Measurements from ENCODE around the gene SCIMP.

The SCIMP gene

GRCh38 chr17:5234645-5235576, at the start of gene SCIMP:
Gene SCIMP (minus strand): TSS chr17:5234860. CDS start chr17:5234755, 105 bp downstream.
- no peaks in the 10 kb centered on the region for H3K27me3 ChIP-seq (replicated peaks; ENCODE audit: control insufficient read depth, insufficient read depth, low read length)
- no peak for DNase-seq (ENCODE audit: low read depth)
- H3K9ac ChIP-seq (ENCODE audit: low read length) = no peak within 1 kb of the TSS
- no peaks in the 10 kb centered on the region for H3K9me3 ChIP-seq (ENCODE audit: control insufficient read depth, low read length)
- no peak within 1 kb of the TSS for H3K4me3 ChIP-seq (ENCODE audit: low read length)
- no peaks in the 10 kb centered on the region for H3K4me1 ChIP-seq (ENCODE audit: control insufficient read depth, insufficient read depth, low read length)
- H3K36me3 ChIP-seq (ENCODE audit: control insufficient read depth, insufficient read depth, low read length, severe bottlenecking) = no peaks in the 10 kb centered on the region

- peaks cover 21% of the 10 kb centered on the region for H3K4me1 ChIP-seq (ENCODE audit: control insufficient read depth, insufficient read depth, low read length)
- DNase-seq (ENCODE audit: low read depth) = peak; percentile 37
- H3K9ac ChIP-seq (ENCODE audit: low read length) = peak overlapping the region; percentile 79
- H3K36me3 ChIP-seq (ENCODE audit: control insufficient read depth, insufficient read depth, low read length, severe bottlenecking) = no peaks in the 10 kb centered on the region
- H3K9me3 ChIP-seq (ENCODE audit: control insufficient read depth, low read length) = no peaks in the 10 kb centered on the region
- H3K4me3 ChIP-seq (ENCODE audit: low read length) = peak overlapping the region; percentile 90
- no peaks in the 10 kb centered on the region for H3K27me3 ChIP-seq (replicated peaks; ENCODE audit: control insufficient read depth, insufficient read depth, low read length)
Observed at GRCh38 chr17:5283571-5284315, 49.1 kb upstream of the SCIMP start.

- Histone ChIP-seq H3K27me3 (replicated peaks; ENCODE audit: control insufficient read depth, insufficient read depth, low read length) (no peaks in the 10 kb centered on the region), H3K4me1 (ENCODE audit: control insufficient read depth, insufficient read depth, low read length) (peaks cover 21% of the 10 kb centered on the region), H3K36me3 (ENCODE audit: control insufficient read depth, insufficient read depth, low read length, severe bottlenecking) (no peaks in the 10 kb centered on the region), H3K9me3 (ENCODE audit: control insufficient read depth, low read length) (no peaks in the 10 kb centered on the region), H3K4me3 (ENCODE audit: low read length) (peak overlapping the region; percentile 90), H3K9ac (ENCODE audit: low read length) (peak overlapping the region; percentile 79)
- DNase-seq (ENCODE audit: low read depth) = no peak
Observed at GRCh38 chr17:5282642-5283217, 48.1 kb upstream of the SCIMP start.

- Histone ChIP-seq H3K4me3 (ENCODE audit: low read length) (peak within 1 kb of the TSS; percentile 90), H3K9ac (ENCODE audit: low read length) (peak within 1 kb of the TSS; percentile 81), H3K36me3 (ENCODE audit: control insufficient read depth, insufficient read depth, low read length, severe bottlenecking) (no peaks in the 10 kb centered on the region), H3K27me3 (replicated peaks; ENCODE audit: control insufficient read depth, insufficient read depth, low read length) (no peaks in the 10 kb centered on the region), H3K4me1 (ENCODE audit: control insufficient read depth, insufficient read depth, low read length) (peaks cover 21% of the 10 kb centered on the region), H3K9me3 (ENCODE audit: control insufficient read depth, low read length) (no peaks in the 10 kb centered on the region)
- peak; percentile 95 for DNase-seq (ENCODE audit: low read depth)
Observed at GRCh38 chr17:5281814-5282641, 47.4 kb upstream of the SCIMP start, which contains the start of gene RABEP1. Gene RABEP1 (plus strand): TSS chr17:5282284. CDS start chr17:5282487, 203 bp downstream.

GRCh38 chr17:5272322-5272721, 37.7 kb upstream of the SCIMP start:
- no peaks in the 10 kb centered on the region for H3K9me3 ChIP-seq (ENCODE audit: control insufficient read depth, low read length)
- H3K9ac ChIP-seq (ENCODE audit: low read length) = no peak overlapping the region
- DNase-seq (ENCODE audit: low read depth) = no peak
- H3K4me3 ChIP-seq (ENCODE audit: low read length) = no peak overlapping the region
- no peaks in the 10 kb centered on the region for H3K27me3 ChIP-seq (replicated peaks; ENCODE audit: control insufficient read depth, insufficient read depth, low read length)
- H3K36me3 ChIP-seq (ENCODE audit: control insufficient read depth, insufficient read depth, low read length, severe bottlenecking) = no peaks in the 10 kb centered on the region
- H3K4me1 ChIP-seq (ENCODE audit: control insufficient read depth, insufficient read depth, low read length) = peaks cover 5% of the 10 kb centered on the region

GRCh38 chr17:5269241-5269960, 34.7 kb upstream of the SCIMP start:
- Histone ChIP-seq H3K9ac (ENCODE audit: low read length) (no peak overlapping the region), H3K27me3 (replicated peaks; ENCODE audit: control insufficient read depth, insufficient read depth, low read length) (no peaks in the 10 kb centered on the region), H3K9me3 (ENCODE audit: control insufficient read depth, low read length) (no peaks in the 10 kb centered on the region), H3K36me3 (ENCODE audit: control insufficient read depth, insufficient read depth, low read length, severe bottlenecking) (no peaks in the 10 kb centered on the region), H3K4me1 (ENCODE audit: control insufficient read depth, insufficient read depth, low read length) (peaks cover 5% of the 10 kb centered on the region), H3K4me3 (ENCODE audit: low read length) (no peak overlapping the region)
- DNase-seq (ENCODE audit: low read depth) = no peak

- no peaks in the 10 kb centered on the region for H3K9me3 ChIP-seq (ENCODE audit: control insufficient read depth, low read length)
- no peaks in the 10 kb centered on the region for H3K36me3 ChIP-seq (ENCODE audit: control insufficient read depth, insufficient read depth, low read length, severe bottlenecking)
- no peak overlapping the region for H3K9ac ChIP-seq (ENCODE audit: low read length)
- no peak overlapping the region for H3K4me3 ChIP-seq (ENCODE audit: low read length)
- H3K4me1 ChIP-seq (ENCODE audit: control insufficient read depth, insufficient read depth, low read length) = no peaks in the 10 kb centered on the region
- H3K27me3 ChIP-seq (replicated peaks; ENCODE audit: control insufficient read depth, insufficient read depth, low read length) = no peaks in the 10 kb centered on the region
- DNase-seq (ENCODE audit: low read depth) = no peak
Observed at GRCh38 chr17:5264893-5265292, 30.2 kb upstream of the SCIMP start.

GRCh38 chr17:5263441-5263840, 28.8 kb upstream of the SCIMP start:
- DNase-seq (ENCODE audit: low read depth) = no peak
- no peak overlapping the region for H3K4me3 ChIP-seq (ENCODE audit: low read length)
- no peaks in the 10 kb centered on the region for H3K27me3 ChIP-seq (replicated peaks; ENCODE audit: control insufficient read depth, insufficient read depth, low read length)
- H3K9ac ChIP-seq (ENCODE audit: low read length) = no peak overlapping the region
- H3K4me1 ChIP-seq (ENCODE audit: control insufficient read depth, insufficient read depth, low read length) = no peaks in the 10 kb centered on the region
- no peaks in the 10 kb centered on the region for H3K9me3 ChIP-seq (ENCODE audit: control insufficient read depth, low read length)
- H3K36me3 ChIP-seq (ENCODE audit: control insufficient read depth, insufficient read depth, low read length, severe bottlenecking) = no peaks in the 10 kb centered on the region

GRCh38 chr17:5262416-5262991, 27.8 kb upstream of the SCIMP start:
- no peak for DNase-seq (ENCODE audit: low read depth)
- Histone ChIP-seq H3K9me3 (ENCODE audit: control insufficient read depth, low read length) (no peaks in the 10 kb centered on the region), H3K36me3 (ENCODE audit: control insufficient read depth, insufficient read depth, low read length, severe bottlenecking) (no peaks in the 10 kb centered on the region), H3K27me3 (replicated peaks; ENCODE audit: control insufficient read depth, insufficient read depth, low read length) (no peaks in the 10 kb centered on the region), H3K9ac (ENCODE audit: low read length) (no peak overlapping the region), H3K4me3 (ENCODE audit: low read length) (no peak overlapping the region), H3K4me1 (ENCODE audit: control insufficient read depth, insufficient read depth, low read length) (no peaks in the 10 kb centered on the region)

- no peak for DNase-seq (ENCODE audit: low read depth)
- no peaks in the 10 kb centered on the region for H3K27me3 ChIP-seq (replicated peaks; ENCODE audit: control insufficient read depth, insufficient read depth, low read length)
- H3K9ac ChIP-seq (ENCODE audit: low read length) = no peak overlapping the region
- H3K36me3 ChIP-seq (ENCODE audit: control insufficient read depth, insufficient read depth, low read length, severe bottlenecking) = no peaks in the 10 kb centered on the region
- no peaks in the 10 kb centered on the region for H3K9me3 ChIP-seq (ENCODE audit: control insufficient read depth, low read length)
- no peak overlapping the region for H3K4me3 ChIP-seq (ENCODE audit: low read length)
- H3K4me1 ChIP-seq (ENCODE audit: control insufficient read depth, insufficient read depth, low read length) = no peaks in the 10 kb centered on the region
Observed at GRCh38 chr17:5260542-5260941, 25.9 kb upstream of the SCIMP start.

All from adipocyte (in vitro differentiated cells).